H1 (cell line): Measurements from ENCODE around the gene ZCCHC12. TPM values are rescaled to one million over a fixed set of nuclear protein-coding genes. Genes with fewer than 3 reads are reported as not detected.

Experiments used
- CTCF ChIA-PET: fragments of 300-600 bp; sonication (Branson Sonifier 250); formaldehyde crosslinking; loops from one replicate; lab custom pipeline; 2021; ENCODE audit not compliant: partially characterized antibody; lab: Charles Lee
- POLR2A ChIA-PET: fragments of 300-600 bp; sonication (Branson Sonifier 250); formaldehyde crosslinking; loops from one replicate; lab custom pipeline; 2021; ENCODE audit warnings: inconsistent platforms; ENCODE audit not compliant: partially characterized antibody; lab: Charles Lee
- DNase-seq, 2 experiments: peaks; one replicate each; pipeline versions ENCODE4 v3.0.0 to v3.0.0-alpha.2; 2010 to 2022; ENCODE audit warnings: low spot score in 2 of 2, low read depth in 1 of 2, mixed read lengths in 1 of 2
- FAIRE-seq: peaks from 2 replicates; lab custom pipeline; 2011; peaks lifted over from hg19 to GRCh38; lab: Jason Lieb, UNC
- H2AFZ ChIP-seq: 2 replicates; pipeline ENCODE4 v1.8.1; 2012; ENCODE audit warnings: low read length, inconsistent platforms
- H2AK5ac ChIP-seq: 2 replicates; pipeline ENCODE4 v1.6.1; 2013; ENCODE audit warnings: low read depth, low read length
- H2BK120ac ChIP-seq: replicated peaks from 2 replicates; pipeline ENCODE3; 2013; ENCODE audit warnings: low read depth, low read length, inconsistent platforms
- H2BK12ac ChIP-seq: 2 replicates; pipeline ENCODE4 v1.6.1; 2013; ENCODE audit warnings: low read depth, low read length
- H2BK15ac ChIP-seq: 2 replicates; pipeline ENCODE4 v1.6.1; 2013; ENCODE audit warnings: low read length
- H2BK20ac ChIP-seq: 2 replicates; pipeline ENCODE4 v1.6.1; 2013; ENCODE audit warnings: low read length
- H2BK5ac ChIP-seq: 2 replicates; pipeline ENCODE4 v1.6.1; 2013; ENCODE audit warnings: low read depth, low read length
- H3K14ac ChIP-seq: 2 replicates; pipeline ENCODE4 v1.6.1; 2013; ENCODE audit warnings: inconsistent platforms; ENCODE audit not compliant: insufficient read length
- H3K18ac ChIP-seq: 2 replicates; pipeline ENCODE4 v1.6.1; 2013; ENCODE audit warnings: low read length; ENCODE audit errors: extremely low read depth
- H3K23ac ChIP-seq: 2 replicates; pipeline ENCODE4 v1.6.1; 2013; ENCODE audit warnings: inconsistent platforms; ENCODE audit not compliant: insufficient read length
- H3K23me2 ChIP-seq: 2 replicates; pipeline ENCODE4 v1.6.1; 2013; ENCODE audit warnings: low read depth, low read length
- H3K27ac ChIP-seq: 2 replicates; pipeline ENCODE4 v1.6.1; 2011; ENCODE audit warnings: low read depth, low read length, inconsistent platforms
- H3K27me3 ChIP-seq, 4 experiments: replicated peaks in 1 of 4; 1 replicate in 1 of 4; 2 replicates in 3 of 4; pipeline versions ENCODE4 v1.6.1 to v1.8.1; 2011 to 2013; ENCODE audit warnings: low read length in 3 of 4, mild to moderate bottlenecking in 3 of 4, inconsistent platforms in 2 of 4, mixed read lengths in 2 of 4, moderate library complexity in 1 of 4; ENCODE audit not compliant: control insufficient read depth in 3 of 4, insufficient read depth in 3 of 4; ENCODE audit errors: extremely low read depth in 1 of 4
- H3K36me3 ChIP-seq, 4 experiments: 2 replicates each; pipeline versions ENCODE4 v1.6.1 to v1.8.1; 2011 to 2013; ENCODE audit warnings: mild to moderate bottlenecking in 4 of 4, low read length in 3 of 4, moderate library complexity in 2 of 4, control low read depth in 1 of 4, inconsistent platforms in 1 of 4; ENCODE audit not compliant: insufficient read depth in 4 of 4, control insufficient read depth in 2 of 4
- H3K4ac ChIP-seq: replicated peaks from 2 replicates; pipeline ENCODE3; 2013; ENCODE audit warnings: low read length, low read depth, mixed read lengths, inconsistent platforms; ENCODE audit not compliant: insufficient read length
- H3K4me1 ChIP-seq, 4 experiments: replicated peaks in 1 of 4; 1 replicate in 1 of 4; 2 replicates in 3 of 4; pipeline versions ENCODE4 v1.6.1 to v1.8.1; 2011 to 2013; ENCODE audit warnings: low read length in 3 of 4, inconsistent platforms in 2 of 4, mixed read lengths in 1 of 4; ENCODE audit not compliant: insufficient read depth in 4 of 4, control insufficient read depth in 3 of 4
- H3K4me2 ChIP-seq, 2 experiments: 2 replicates each; pipeline versions ENCODE4 v1.6.1 to v1.8.1; 2011 to 2013; ENCODE audit warnings: low read depth in 2 of 2, low read length in 2 of 2, control low read depth in 1 of 2, inconsistent platforms in 1 of 2, mild to moderate bottlenecking in 1 of 2; ENCODE audit not compliant: insufficient read depth in 1 of 2
- H3K4me3 ChIP-seq, 4 experiments: fragments of 200-600, 300-600 bp in 1 of 4; sonication (generic), shearing (Covaris generic), sonication (Bioruptor Twin) in 1 of 4; 2 replicates each; pipeline versions ENCODE4 v1.5.1 to v1.8.1; 2011 to 2016; ENCODE audit warnings: low read length in 4 of 4, low read depth in 3 of 4, control low read depth in 2 of 4, inconsistent platforms in 2 of 4, mild to moderate bottlenecking in 2 of 4, mixed read lengths in 1 of 4, moderate library complexity in 1 of 4; ENCODE audit not compliant: insufficient read depth in 2 of 4; ENCODE audit errors: extremely low read depth in 1 of 4
- H3K56ac ChIP-seq: replicated peaks from 2 replicates; pipeline ENCODE3; 2013; ENCODE audit warnings: low read depth, mild to moderate bottlenecking, mixed read lengths, low read length, inconsistent platforms; ENCODE audit not compliant: insufficient read length
- H3K79me1 ChIP-seq: 2 replicates; pipeline ENCODE4 v1.6.1; 2013; ENCODE audit warnings: low read depth, low read length, control low read depth
- H3K79me2 ChIP-seq, 2 experiments: 2 replicates each; pipeline versions ENCODE4 v1.6.1 to v1.8.1; 2012 to 2013; ENCODE audit warnings: low read length in 2 of 2, mild to moderate bottlenecking in 2 of 2, inconsistent platforms in 1 of 2; ENCODE audit not compliant: insufficient read depth in 2 of 2, control insufficient read depth in 1 of 2
- H3K9ac ChIP-seq, 4 experiments: replicated peaks in 1 of 4; 1 replicate in 1 of 4; 2 replicates in 3 of 4; pipeline versions ENCODE4 v1.6.1 to v1.8.1; 2011 to 2013; ENCODE audit warnings: low read depth in 3 of 4, low read length in 3 of 4, control low read depth in 2 of 4, mild to moderate bottlenecking in 2 of 4, moderate library complexity in 2 of 4, inconsistent platforms in 1 of 4; ENCODE audit errors: extremely low read depth in 1 of 4
- H3K9me3 ChIP-seq, 2 experiments: 2 replicates each; pipeline versions ENCODE4 v1.6.1 to v1.8.1; 2012 to 2013; ENCODE audit warnings: mild to moderate bottlenecking in 2 of 2, moderate library complexity in 2 of 2, control low read depth in 1 of 2, inconsistent platforms in 1 of 2, low read depth in 1 of 2, low read length in 1 of 2, mixed read lengths in 1 of 2; ENCODE audit not compliant: insufficient read depth in 2 of 2
- H4K20me1 ChIP-seq, 2 experiments: replicated peaks in 1 of 2; 2 replicates each; pipeline versions ENCODE3 to v1.8.1; 2011 to 2013; ENCODE audit warnings: inconsistent platforms in 2 of 2, low read length in 2 of 2, mild to moderate bottlenecking in 1 of 2; ENCODE audit not compliant: insufficient read depth in 2 of 2, control insufficient read depth in 1 of 2
- H4K5ac ChIP-seq: 2 replicates; pipeline ENCODE4 v1.6.1; 2013; ENCODE audit warnings: low read length, low read depth, mixed read lengths, inconsistent platforms; ENCODE audit not compliant: insufficient read length
- H4K8ac ChIP-seq: 2 replicates; pipeline ENCODE4 v1.8.0; 2013; ENCODE audit warnings: mild to moderate bottlenecking, moderate library complexity, low read length, inconsistent platforms; ENCODE audit not compliant: insufficient read depth; ENCODE audit errors: extremely low read depth
- H4K91ac ChIP-seq: replicated peaks from 2 replicates; pipeline ENCODE3; 2013; ENCODE audit warnings: low read length, mixed read lengths, inconsistent platforms; ENCODE audit not compliant: insufficient read length
- ASH2L ChIP-seq: fragments of 200-600, 300-600 bp; sonication (generic); IDR thresholded peaks from one replicate; pipeline ENCODE4 v1.7.1; 2017; ENCODE audit warnings: low read length
- CBX8 ChIP-seq: fragments of 300-800, 300-1000 bp; sonication (generic); IDR thresholded peaks from 2 replicates; pipeline ENCODE4 v1.7.1; 2016; ENCODE audit warnings: low read depth, low read length, borderline replicate concordance
- CTCF ChIP-seq, 3 experiments: IDR thresholded peaks; 1 replicate in 2 of 3; 2 replicates in 1 of 3; pipeline versions ENCODE4 v1.5.1 to v1.6.1; 2011; ENCODE audit warnings: low read length in 3 of 3, mild to moderate bottlenecking in 3 of 3, inconsistent platforms in 2 of 3, low read depth in 1 of 3, moderate library complexity in 1 of 3; ENCODE audit not compliant: insufficient read depth in 1 of 3; ENCODE audit errors: control extremely low read depth in 1 of 3
- EGR1 ChIP-seq: IDR thresholded peaks from 2 replicates; pipeline ENCODE4 v1.6.1; 2011; ENCODE audit warnings: low read depth, low read length, borderline replicate concordance
- GTF2F1 ChIP-seq: IDR thresholded peaks from 2 replicates; pipeline ENCODE4 v1.6.1; 2012; ENCODE audit warnings: low read depth, low read length, improper control_type of control experiment, borderline replicate concordance
- MAFK ChIP-seq: IDR thresholded peaks from 2 replicates; pipeline ENCODE4 v1.6.1; 2012; ENCODE audit warnings: low read depth, mild to moderate bottlenecking, improper control_type of control experiment, low read length
- SAP30 ChIP-seq: fragments of 300-600 bp; sonication (generic); IDR thresholded peaks from 2 replicates; pipeline ENCODE4 v1.7.1; 2012; ENCODE audit warnings: low read length, moderate library complexity, mild to moderate bottlenecking, inconsistent platforms; ENCODE audit not compliant: insufficient read depth, insufficient replicate concordance
- SIX5 ChIP-seq: IDR thresholded peaks from 2 replicates; pipeline ENCODE4 v1.6.1; 2011; ENCODE audit warnings: mild to moderate bottlenecking, low read depth, low read length
- ZNF274 ChIP-seq: IDR thresholded peaks from 2 replicates; pipeline ENCODE4 v1.7.0; 2012; ENCODE audit warnings: low read length, borderline replicate concordance; ENCODE audit errors: extremely low read depth
- WGBS, 2 experiments: shearing (Covaris generic) in 1 of 2; methylation state at CpG; one replicate each; pipeline versions ENCODE4 v1.1.6 to v1.1.7; 2013 to 2015; ENCODE audit warnings: low lambda C conversion rate in 2 of 2, mixed read lengths in 2 of 2, inconsistent platforms in 1 of 2, low coverage in 1 of 2, missing lambda C conversion rate in 1 of 2; ENCODE audit not compliant: insufficient replicate concordance in 2 of 2, insufficient coverage in 1 of 2, insufficient read length in 1 of 2; ENCODE audit errors: extremely low coverage in 1 of 2, missing lambda C conversion rate in 1 of 2; 5-methylcytosine and 5-hydroxymethylcytosine counted together
- polyA plus RNA-seq, 7 experiments: library from polyadenylated mRNA; depleted of rRNA in 3 of 7; stranded (reverse) in 5 of 7; unstranded in 2 of 7; fragments of >200 nt in 5 of 7; fragments of 200-250 nt in 2 of 7; gene quantifications; 1 replicate in 5 of 7; 2 replicates in 1 of 7; 4 replicates in 1 of 7; pipeline versions ENCODE4 v1.2.1 to v1.2.3, GENCODE V29; 2011 to 2013; ENCODE audit warnings: missing spikeins in 2 of 7, mixed read lengths in 2 of 7
- total RNA-seq: library from RNA; stranded (reverse); fragmentation: NEBNext Ultra II Directional; extraction: Animal tissue kit (Norgen Biotek cat#: 25700); gene quantifications from 2 replicates; pipeline ENCODE4 v1.2.1, GENCODE V29; 2021
- TF ChIP-seq, protein P1 (sequence below): IDR thresholded peaks from 2 replicates; pipeline ENCODE4 v1.6.1; 2012; ENCODE audit warnings: low read length, inconsistent platforms

ZCCHC12 gene
- total and polyA plus RNA-seq, 2 of the 8 experiments (the other 6 are each of a cell fraction or from before 2014, with no cell fraction given) = 0.76 to 1.3 TPM

- Histone ChIP-seq H3K23me2 (no peaks in the 10 kb centered on the region), H3K23ac (no peak overlapping the region), H3K36me3 (no peaks in the 10 kb centered on the region), H4K8ac (no peak overlapping the region), H3K4ac (no peak overlapping the region), H2BK5ac (no peak overlapping the region), H2BK20ac (no peak overlapping the region), H4K5ac (no peak overlapping the region), H3K79me1 (no peaks in the 10 kb centered on the region), H3K27ac (no peak overlapping the region), H2BK12ac (no peak overlapping the region), H4K20me1 (no peaks in the 10 kb centered on the region), H3K27me3 (no peaks in the 10 kb centered on the region; a peak in 1 of 7 replicates), H2AK5ac (no peak overlapping the region), H3K79me2 (no peaks in the 10 kb centered on the region), H3K4me2 (no peak overlapping the region), H3K14ac (no peak overlapping the region), H2AFZ (no peak overlapping the region), H2BK120ac (no peak overlapping the region), H4K91ac (no peak overlapping the region), H3K4me3 (no peak overlapping the region), H3K4me1 (no peaks in the 10 kb centered on the region), H3K9me3 (no peaks in the 10 kb centered on the region), H3K9ac (no peak overlapping the region), H2BK15ac (no peak overlapping the region), H3K56ac (no peak overlapping the region), H3K18ac (no peak overlapping the region)
- FAIRE-seq (no peak), DNase-seq (no peak)
- POLR2A ChIA-PET = no interaction called here
- CTCF ChIA-PET = no interaction called here
- WGBS, 2 experiments = 86% methylated on average over 3 of the region's 3 CpGs; no CpG with 5 or more reads in 1 of the 2 experiments
- TF ChIP-seq ZNF274 (no peak), SIX5 (no peak), CTCF (IDR thresholded peaks at IDR 0.05; ENCODE audit: control extremely low read depth in 1 of 3, insufficient read depth in 1 of 3, low read depth in 1 of 3, low read length in 3 of 3) (no peak), EGR1 (no peak), MAFK (no peak), ASH2L (no peak), SAP30 (no peak), GTF2F1 (no peak), CBX8 (no peak)
- TF ChIP-seq, protein P1, sequence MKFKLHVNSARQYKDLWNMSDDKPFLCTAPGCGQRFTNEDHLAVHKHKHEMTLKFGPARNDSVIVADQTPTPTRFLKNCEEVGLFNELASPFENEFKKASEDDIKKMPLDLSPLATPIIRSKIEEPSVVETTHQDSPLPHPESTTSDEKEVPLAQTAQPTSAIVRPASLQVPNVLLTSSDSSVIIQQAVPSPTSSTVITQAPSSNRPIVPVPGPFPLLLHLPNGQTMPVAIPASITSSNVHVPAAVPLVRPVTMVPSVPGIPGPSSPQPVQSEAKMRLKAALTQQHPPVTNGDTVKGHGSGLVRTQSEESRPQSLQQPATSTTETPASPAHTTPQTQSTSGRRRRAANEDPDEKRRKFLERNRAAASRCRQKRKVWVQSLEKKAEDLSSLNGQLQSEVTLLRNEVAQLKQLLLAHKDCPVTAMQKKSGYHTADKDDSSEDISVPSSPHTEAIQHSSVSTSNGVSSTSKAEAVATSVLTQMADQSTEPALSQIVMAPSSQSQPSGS = no peak
Observed at GRCh38 chrX:118867251-118867650, 43.6 kb downstream of the ZCCHC12 start.
